GM19397 (cell line): Measurements from ENCODE around the gene SYNPO2.

Experiments
- ATAC-seq: cut with Tn5 transposase; IDR thresholded peaks from one replicate; pipeline ENCODE4 v1.9.1; 2021; ENCODE audit warnings: mild to moderate bottlenecking, moderate library complexity; ENCODE audit not compliant: unreplicated experiment

The SYNPO2 gene, protein sequence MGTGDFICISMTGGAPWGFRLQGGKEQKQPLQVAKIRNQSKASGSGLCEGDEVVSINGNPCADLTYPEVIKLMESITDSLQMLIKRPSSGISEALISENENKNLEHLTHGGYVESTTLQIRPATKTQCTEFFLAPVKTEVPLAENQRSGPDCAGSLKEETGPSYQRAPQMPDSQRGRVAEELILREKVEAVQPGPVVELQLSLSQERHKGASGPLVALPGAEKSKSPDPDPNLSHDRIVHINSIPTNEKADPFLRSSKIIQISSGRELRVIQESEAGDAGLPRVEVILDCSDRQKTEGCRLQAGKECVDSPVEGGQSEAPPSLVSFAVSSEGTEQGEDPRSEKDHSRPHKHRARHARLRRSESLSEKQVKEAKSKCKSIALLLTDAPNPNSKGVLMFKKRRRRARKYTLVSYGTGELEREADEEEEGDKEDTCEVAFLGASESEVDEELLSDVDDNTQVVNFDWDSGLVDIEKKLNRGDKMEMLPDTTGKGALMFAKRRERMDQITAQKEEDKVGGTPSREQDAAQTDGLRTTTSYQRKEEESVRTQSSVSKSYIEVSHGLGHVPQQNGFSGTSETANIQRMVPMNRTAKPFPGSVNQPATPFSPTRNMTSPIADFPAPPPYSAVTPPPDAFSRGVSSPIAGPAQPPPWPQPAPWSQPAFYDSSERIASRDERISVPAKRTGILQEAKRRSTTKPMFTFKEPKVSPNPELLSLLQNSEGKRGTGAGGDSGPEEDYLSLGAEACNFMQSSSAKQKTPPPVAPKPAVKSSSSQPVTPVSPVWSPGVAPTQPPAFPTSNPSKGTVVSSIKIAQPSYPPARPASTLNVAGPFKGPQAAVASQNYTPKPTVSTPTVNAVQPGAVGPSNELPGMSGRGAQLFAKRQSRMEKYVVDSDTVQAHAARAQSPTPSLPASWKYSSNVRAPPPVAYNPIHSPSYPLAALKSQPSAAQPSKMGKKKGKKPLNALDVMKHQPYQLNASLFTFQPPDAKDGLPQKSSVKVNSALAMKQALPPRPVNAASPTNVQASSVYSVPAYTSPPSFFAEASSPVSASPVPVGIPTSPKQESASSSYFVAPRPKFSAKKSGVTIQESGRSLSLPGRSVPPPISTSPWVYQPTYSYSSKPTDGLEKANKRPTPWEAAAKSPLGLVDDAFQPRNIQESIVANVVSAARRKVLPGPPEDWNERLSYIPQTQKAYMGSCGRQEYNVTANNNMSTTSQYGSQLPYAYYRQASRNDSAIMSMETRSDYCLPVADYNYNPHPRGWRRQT

GRCh38 chr4:118888666-118889311 is at the start of gene SYNPO2:
SYNPO2 (plus strand) TSS chr4:118888854; CDS start chr4:118889037, 183 bp downstream.
- peak; percentile 84 for ATAC-seq

- ATAC-seq: no peak
Measured at GRCh38 chr4:118839221-118839927, 49.3 kb upstream of the SYNPO2 start.

DNA sequence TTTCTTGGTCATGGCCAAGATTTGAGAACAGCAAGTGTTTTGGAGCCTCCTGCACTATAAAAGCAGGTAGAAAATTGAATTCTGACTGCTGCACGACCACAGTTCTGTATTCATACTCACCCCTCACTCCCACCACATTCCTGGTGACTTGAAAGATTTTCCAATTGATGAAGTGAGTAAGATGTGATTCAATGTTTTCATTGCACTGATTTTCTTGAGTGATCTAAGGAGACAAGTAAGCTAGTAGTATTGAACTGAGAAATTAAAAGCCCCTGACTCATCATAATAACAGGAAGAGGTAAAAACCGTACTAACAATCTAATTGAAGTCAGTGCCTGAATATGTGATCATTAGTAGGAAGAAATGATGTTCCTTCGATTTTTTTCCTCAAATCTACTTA is 46.6 kb upstream of the SYNPO2 start:
- no peak for ATAC-seq

DNA sequence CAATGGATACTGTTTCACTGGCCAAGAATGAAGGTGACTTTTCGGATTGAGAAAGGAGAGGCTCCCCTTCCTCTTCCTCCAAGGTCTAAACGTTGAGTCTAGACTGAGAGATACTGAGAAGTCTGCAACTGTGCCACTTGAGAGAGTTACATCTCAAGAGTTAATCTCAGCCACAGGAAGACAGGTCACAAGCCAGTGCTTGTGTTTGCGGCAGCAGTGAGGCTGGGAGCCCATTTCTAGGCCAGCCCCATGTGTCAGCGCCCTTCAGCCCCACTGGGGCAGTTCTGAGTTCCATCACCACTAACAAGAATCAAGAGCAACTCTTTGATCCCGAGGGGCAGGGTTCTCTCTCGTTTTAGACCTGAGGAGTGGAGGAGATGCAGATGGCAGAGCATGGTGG is 45.4 kb upstream of the SYNPO2 start:
- ATAC-seq: no peak

DNA sequence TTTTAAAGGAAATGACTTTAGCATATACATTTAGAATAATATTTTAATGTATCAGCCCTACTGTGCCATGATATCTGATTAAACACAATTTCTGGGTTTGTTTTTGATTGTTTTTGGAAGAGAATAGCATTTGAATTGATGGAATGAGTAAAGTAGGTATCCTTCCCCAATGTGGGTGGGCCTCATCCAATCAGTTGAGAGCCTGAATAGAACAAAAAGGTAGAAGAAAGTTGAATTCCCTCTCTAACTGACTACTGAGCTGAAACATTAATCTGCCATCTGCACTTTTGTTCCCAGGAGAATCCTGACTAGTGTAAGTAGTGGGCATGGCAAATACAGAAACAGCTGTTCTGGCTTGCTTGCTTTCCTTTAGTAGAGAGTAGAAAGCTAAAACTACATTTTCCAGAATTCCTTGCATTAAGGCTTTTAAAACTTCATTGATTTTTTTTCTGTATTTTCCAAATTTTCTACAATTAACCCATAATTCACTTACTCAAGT is 43.1 kb upstream of the SYNPO2 start:
- ATAC-seq: no peak

- no peak for ATAC-seq
Measured at GRCh38 chr4:118846979-118847378, 41.7 kb upstream of the SYNPO2 start.

DNA sequence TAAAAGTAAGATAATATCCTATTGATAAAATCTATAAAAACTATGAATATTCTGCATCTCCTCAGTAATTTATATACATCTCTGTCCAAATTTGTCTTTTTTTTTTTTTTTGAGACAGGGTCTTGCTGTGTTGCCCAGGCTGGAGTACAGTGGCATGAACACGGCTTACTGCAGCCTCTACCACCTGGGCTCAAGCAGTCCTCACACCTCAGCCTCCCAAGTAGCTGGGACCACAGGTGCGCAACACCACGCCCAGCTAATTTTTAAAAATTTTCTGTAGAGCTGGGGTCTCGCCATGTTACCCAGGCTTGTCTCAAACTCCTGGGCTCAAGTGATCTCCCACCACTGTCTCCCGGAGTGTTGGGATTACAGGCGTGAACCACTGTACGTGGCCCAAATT is 40.4 kb upstream of the SYNPO2 start:
- no peak for ATAC-seq

DNA sequence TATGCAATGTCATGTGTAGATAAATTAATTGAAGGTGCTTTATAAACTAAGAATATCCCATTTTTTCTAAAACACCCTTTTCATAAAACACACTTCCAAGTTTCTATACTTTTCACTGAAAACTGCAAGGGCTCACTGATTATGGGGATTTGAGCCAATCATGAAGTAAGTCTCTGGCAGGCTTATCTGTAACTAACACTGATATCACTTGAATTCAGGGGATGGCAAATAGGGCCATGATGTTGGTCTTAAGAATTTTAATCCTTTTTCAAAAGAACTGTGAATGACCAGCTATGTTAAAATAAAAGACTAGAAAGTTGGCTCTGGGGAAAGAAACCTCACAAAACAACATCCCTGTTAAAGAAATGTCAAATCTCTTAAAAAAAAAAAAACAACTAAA is 39.8 kb upstream of the SYNPO2 start:
- no peak for ATAC-seq

DNA sequence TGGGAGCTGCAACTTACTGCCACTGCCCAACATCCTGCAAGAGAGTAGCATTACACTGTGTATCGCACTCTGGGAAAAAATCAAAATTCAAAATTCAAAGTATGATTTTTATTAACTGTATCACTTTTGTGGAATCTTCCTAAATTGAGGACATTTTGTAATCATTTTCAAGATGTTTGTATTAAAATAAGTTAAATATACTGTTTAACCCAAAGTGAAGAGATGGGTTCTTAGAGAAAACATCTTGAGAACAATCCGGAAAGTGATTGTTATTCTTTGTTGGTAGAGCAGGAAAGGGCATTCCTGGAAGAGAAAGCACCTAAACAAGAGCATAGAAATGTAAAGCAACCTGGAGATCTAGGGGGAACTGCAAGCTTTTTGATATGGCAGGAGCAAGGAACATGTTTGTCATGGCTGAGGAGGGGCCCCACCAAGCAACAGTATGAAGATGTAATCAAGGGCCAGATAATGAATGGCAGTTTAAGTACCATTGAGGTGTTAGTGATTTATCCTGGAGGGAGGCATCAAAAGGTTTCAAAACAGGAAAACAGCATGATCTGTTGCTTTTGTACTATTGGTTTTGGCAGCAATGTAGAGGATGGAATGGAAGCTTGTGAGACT is 38.7 kb upstream of the SYNPO2 start:
- no peak for ATAC-seq

GRCh38 chr4:118850488-118851173 is 38.0 kb upstream of the SYNPO2 start:
- peak; percentile 87 for ATAC-seq

DNA sequence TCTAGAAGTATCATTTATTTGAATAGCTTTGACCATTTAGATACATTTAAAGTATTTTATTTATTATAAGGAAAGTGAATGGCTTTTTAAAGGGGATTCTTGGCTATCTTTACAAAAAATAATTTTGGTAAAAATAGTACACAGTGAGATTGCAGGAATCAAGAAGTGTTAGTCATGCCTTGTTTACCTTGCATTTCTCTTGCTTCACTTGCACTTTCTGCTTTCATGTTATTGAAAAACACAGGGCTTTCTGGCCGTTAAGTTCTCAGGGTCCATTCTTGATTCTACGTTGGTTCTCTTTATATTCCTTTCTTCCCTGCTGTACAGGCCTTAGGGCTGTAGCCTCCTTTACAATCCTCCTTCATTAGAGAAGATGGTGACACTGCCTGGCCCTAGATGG is 30.9 kb upstream of the SYNPO2 start:
- ATAC-seq: no peak

- no peak for ATAC-seq
Measured at GRCh38 chr4:118858779-118859178, 29.9 kb upstream of the SYNPO2 start.

DNA sequence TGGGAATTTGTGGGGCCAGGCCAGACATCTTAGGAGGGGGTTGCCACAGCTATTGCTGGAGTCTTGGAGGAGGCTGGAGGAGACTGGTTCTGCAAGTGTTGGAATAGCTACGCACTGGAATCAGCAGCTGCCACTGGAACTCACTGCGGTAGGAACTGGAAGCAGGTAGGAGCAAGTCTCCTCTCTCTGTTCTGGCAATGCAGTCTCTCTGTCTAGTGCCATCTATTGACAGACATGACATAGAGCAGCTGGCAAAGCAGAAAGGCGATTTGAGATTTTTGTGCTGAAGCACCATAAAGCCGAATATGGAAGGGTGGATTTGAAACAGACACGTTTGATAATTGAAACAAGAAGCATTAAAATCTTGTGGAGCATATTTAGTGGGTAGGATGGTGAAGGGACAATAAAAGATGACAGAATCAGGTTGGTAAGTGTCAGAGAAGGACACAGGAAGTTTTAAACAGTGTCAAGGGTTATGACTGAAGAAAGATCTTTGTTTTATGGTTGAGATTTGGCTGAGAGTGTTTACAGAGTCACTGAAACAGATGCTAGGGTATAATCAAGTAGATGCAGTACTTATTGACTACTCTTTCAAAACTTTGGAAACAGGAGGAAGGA is 23.5 kb upstream of the SYNPO2 start:
- ATAC-seq: no peak

- no peak for ATAC-seq
Measured at GRCh38 chr4:118866442-118866841, 22.2 kb upstream of the SYNPO2 start.

DNA sequence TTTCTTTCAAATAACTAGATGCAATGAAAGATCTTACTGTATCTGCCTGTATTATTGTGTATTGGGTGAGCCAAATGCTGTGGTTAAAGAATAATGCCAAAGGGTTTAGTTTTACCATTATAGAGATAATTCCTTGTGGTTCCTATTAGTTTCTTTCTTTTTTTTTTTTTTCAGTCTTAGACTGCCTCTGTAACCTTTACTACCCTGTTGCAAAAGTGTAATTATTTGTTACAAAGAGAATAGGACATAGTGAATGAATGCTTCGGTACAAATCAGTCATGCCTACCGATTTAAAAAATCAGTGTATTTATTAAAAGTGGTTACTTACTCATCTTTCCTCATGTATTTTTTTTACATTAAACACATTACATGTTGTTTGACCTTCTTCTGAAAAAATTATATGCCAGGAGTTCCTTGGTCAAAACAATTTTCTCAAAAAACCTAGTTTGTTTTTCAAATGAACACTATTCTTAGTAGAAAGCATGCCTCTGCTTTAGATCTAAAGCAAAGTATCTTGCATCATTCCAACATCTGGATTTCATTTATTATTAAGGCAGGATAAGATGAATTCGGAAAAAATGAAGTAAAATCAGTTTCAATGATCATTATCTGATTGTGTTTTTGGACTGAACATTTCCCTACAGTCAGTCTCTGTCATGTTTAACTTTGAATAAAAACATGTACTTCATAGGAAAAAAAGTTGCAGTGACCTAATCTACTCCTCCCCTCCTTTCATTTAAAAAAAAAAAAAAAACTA is 21.2 kb upstream of the SYNPO2 start:
- ATAC-seq: no peak

DNA sequence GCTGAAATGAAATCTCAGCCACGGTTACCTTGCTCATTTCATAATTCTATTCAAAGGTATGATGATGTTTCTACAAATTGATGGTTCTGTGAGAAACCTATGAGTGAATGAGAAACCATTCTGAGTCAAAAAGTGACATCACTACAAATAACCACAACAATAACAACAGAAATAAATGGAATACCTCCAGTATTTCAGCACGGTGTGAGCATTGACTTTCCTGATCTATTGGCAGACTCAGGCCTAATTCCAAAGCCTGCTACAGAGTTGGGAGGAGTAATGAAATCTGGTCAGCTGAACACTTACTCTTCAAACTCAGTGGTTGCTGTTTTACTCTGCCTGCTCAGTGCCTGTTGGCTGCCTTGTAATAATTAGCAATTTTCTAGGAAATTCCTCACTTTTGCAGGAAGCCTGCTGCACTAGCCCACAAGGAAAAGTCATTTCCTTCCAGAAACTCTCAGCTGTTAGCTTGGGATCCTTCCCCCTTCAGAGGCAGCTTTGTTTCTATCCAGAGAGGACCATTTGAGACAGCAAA is 18.8 kb upstream of the SYNPO2 start:
- ATAC-seq: no peak

GRCh38 chr4:118872181-118872580 is 16.5 kb upstream of the SYNPO2 start:
- no peak for ATAC-seq
